Activated CD4-positive, alpha-beta T cell treated with anti-CD3 and anti-CD28 coated beads, Interleukin-2, Interleukin-6, amounts not matched to agents 100 ng/mL and 50 ng/mL, durations not matched to agents 16 hours and 8 hours (primary cell): ENCODE measurements around the gene HMGB3.
"Not testable (repeated sequence)": the region's sequence is repeated elsewhere in the genome, so short reads cannot be mapped to it uniquely, and the experiment has no call there.

Experiments used
- DNase-seq: peaks from one replicate; pipeline ENCODE4 v3.0.0-alpha.2; 2020

The HMGB3 gene

DNA sequence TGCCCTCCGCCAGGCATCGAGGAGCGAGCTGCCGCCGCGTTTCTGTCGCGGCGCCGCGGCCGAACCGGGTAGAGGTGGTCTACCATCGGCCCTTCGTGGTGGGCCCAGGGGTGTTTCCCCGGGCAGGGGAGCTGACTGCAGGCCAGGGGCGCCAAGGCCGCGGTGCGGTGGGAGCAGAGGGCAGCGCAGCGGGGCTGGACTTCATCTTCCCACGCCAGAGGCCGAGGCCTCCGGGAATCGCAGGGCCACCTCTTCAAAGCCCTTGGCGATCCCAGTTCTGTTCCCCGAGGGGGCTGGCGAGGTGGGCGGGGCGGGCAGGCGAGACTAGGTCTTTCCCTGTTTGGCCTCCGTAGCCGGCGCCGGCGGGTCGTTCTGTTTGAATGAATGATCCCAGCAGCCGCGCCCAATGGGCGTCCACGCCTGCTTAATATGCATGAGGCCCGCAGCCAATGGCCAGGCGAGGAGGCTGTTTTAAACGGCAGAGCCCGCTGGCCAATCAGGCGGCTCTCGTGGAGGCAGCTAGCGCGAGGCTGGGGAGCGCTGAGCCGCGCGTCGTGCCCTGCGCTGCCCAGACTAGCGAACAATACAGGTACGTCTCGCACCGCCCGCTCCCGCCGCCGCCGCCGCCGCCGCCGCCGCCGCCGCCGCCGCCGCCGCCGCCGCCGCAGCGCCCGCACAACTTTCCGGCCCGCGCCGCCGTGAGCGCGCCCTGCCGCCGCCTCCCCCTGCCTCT, at the start of gene HMGB3:
Gene HMGB3 (plus strand): TSS at position 548 of the 733 bp plus-strand sequence. CDS start 2,265 bp downstream, outside the sequence.
- DNase-seq = peak; percentile 92

DNA sequence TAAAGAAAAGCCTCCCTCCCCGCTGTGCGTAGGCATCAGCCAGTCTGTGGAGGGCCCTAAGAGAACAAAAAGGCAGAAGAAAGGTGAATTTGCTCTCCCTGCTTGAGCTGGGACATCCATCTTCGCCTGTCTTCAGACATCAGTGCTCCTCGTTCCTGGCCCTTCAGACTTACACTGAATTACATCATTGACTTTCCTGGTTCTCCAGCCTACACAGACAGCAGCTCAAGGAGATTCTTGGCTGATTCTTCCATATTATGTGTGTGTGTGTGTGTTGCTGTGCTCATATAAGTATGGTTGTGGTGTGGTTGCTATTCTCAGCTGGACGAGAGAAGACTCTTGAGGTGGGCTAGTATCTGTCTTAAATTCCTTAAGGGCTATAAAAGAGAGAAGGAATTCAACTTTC, 49.2 kb upstream of the HMGB3 start:
- DNase-seq = no peak

DNA sequence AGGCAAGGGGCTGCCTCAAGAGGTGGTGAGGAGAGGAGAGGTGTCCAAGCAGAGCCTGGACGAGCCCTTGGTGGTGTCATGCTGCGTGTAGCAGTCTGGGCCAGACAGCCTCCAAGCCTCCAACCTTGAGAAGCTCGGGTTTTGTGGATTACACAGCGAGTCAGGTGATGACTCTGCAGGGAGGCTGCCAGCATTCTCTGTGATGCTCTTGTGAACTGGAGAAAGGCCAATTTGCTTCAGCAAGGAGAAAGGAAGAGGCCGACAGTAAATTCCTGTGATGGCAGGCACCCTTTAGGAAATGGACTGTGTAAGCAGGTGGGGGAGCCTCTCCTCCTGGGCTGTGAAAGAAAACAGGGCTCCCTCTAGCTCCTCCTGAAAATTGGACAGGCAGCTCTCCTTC, 48.7 kb upstream of the HMGB3 start:
- no peak for DNase-seq

DNA sequence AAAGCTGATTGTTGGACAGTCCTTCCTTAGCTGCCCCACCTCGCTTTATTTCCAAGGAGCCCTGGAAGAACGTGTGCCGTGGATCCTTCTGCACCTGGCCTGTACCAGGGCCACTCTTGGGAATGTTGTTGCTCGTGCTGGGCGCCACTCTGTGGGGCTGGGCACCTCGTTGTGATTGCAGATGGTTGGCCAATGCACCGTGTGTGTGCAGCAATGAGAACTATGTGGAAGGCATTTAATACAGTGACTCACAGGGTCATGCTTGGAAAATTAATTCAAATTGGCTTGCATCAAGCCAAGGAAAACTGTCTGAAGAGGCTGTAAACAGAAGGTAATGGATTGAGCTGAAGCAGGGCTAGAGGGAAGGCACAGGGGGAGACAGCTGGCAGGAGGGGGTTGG, 47.7 kb upstream of the HMGB3 start:
- no peak for DNase-seq

DNA sequence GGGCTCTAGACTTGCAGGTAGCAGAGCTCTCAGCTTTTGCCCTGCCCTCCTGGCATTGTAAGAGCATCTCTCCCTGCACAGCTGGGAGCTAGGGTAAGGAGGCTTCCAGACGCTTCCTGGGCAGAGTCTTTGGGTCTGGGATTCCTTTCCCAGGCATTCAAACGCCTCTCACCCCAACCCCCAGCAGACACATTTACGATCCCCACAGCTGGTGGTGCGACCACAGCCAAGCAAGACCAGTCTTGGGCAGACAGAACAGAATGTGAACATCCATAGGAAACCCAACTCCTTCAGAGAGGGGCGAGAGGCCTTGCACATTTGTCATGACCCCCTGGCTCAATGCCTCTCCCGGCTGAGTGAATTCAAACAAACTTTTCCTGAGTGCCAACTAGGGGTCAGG, 46.6 kb upstream of the HMGB3 start:
- DNase-seq = no peak

DNA sequence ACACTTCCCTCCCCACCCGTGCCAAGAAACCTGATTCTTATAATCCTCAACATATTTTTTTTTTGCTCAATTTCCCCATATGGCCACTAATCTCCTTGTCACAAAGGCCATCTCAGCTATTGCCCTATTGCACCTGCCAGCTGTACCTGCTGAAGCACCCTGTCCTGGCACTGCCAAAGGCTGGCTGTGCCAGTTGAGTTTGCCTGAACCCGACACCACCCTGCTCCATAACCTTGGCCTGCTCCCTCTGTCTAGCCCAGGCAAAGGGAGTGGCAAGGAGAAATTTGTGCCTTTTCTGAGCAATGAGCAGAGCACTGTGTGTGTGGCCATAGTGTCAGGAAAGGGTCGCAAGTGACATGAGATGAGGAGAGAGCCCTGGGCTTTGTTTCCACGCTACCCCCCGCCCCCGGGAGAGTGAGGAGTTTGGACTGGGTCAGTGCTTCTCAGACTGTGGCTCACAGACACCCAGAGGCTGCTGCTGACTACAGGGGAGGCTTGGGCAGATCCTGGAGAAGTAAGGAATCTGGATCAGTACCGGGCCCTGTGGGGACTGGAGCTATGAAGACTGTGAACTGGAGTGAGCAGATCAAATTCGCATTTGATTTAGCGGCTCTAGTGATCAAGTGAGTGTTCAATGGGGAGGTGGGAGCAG, 42.2 kb upstream of the HMGB3 start:
- DNase-seq = no peak

DNA sequence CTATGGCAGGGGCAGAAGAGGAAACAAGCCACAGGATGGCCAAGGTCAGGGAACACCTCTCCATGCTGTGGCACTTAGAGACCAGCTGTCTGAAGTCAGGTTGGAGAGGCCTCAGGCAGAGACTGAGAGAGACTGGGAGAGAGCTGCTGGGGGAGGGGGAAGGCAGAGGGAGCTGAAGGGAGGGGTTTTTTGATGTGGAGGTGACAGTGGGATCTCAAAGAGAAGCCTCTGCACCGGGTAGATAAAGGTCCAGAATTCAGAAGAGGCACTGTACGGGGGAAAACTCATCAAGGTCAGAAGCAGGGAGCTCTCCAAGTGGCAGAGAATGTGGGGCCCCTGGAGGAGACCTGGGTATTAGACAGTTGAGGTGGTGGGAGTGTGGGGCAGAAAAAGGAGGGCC, 41.6 kb upstream of the HMGB3 start:
- no peak for DNase-seq

DNA sequence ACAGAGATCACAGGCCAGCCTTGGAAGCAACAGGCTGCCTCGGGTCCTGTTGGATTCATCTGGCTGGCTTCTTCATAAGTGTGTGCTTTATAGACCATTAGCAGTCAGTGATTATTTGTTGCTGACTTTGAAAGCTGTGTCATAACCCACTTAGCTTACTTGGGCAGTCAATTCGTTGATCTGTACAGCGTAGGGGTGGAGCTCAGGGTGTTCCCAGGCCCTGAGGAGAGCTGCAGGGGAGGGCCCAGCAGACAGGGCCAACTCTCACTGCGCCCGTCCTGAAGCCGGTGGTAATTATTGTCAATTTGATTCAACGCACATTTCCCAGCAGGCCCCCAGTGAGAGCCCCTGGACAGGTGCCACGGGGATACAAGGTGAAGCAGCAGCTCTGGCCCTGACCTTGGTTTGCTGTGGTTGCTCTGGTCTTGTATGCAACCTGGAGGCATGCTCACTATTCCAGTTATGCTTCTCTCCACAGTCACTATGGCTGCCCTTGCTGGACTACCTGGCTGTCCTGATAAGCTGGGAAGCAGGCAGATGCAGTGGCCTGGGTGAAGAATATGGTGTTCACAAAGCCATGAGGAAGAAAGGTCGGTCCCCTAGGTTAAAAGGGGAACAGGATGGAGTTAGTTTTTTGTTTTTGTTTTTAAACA, 40.1 kb upstream of the HMGB3 start:
- DNase-seq = no peak

DNA sequence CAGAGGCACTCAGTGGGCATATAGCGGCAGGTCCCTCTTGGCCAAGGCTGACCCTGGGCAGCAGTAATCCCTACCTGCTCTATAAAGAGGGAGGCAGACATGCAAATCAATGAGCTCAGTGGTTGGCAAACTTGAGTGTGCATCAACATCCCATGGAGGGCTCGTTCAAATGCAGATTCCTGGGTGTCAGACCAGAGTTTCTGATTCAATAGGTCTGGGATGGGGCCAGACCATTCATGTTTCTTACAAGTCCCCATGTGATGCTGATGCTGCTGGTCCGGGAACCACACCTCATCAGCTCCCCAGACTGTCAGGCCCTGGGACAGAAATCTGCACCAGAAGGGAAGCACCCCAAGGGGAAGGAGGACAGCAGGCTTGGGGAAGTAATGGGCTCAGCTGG, 38.9 kb upstream of the HMGB3 start:
- no peak for DNase-seq

DNA sequence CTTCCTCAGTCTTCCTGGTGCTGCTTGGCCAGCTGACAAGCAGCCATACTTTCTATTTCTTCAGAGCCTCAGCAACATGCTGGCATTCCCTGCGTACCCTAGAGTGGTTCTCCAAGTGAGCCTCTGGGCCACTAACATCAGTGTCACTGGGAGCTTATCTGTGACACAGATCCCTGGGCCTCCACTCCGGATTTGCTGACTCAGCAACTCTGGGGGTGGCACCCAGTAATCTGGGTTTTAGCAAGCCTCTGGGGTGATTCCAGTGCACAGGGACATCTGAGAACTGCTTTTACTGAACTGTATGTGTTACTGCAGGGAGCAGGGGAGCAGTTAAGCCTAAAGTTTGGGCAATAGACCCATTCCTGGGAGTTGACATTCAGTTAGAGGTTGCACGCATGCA, 28.2 kb upstream of the HMGB3 start:
- no peak for DNase-seq

DNA sequence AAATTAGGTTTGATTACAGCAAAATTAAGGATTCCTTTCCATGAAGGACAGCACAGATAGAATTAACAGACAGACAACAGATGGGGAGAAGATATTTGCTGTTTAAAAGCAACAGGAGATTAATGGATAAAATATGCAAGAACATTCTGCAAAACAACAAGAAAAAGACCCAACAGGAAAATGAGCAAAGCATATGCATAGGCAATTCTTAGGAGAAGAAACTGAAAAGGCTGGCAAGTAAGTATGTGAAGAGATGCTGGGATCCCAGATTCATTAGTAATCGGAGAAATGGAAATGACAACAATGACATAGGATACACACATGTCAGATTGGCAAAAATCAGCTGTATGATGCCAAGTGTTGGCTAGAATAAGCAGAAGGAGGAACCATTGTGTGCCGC, 27.5 kb upstream of the HMGB3 start:
- DNase-seq = no peak

DNA sequence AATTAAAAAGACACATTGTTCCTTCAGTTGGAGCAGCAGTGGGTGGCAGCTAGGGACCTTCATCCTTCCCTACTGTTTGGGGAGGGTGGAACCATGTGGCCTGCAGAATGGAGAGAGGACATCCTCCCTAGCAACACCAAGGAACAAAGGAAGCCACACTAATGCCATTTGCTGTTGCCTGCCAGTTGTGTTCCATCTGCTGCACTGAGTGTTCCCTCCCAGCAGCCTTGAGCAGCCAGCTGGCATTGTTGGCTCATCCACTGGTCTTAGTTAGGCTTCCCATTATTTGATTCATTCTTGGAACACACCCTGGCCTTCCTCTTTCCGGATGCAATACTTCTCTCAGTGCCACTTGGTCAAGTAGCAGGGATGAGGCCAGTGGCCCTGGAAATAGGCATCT, 25.0 kb upstream of the HMGB3 start:
- DNase-seq = no peak

DNA sequence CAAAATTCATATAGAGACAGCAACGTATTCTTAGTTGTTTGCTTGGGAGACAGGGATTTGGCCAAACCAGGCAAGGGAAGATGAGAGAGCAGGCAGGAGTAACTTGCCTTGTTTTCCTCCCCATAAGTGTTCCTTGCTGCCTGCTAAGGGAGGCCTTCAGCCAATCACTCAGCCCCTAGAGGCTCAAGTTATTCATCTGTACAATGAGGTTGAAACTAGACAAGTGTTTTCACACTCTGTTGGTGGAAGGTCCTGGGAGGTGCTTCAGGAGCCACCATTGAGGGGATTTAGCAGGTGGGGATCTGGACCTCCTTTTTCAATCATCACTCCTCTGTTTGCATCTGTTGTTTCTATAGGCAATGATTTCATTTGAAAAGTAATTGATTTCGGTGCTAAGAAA, 23.6 kb upstream of the HMGB3 start:
- no peak for DNase-seq

DNA sequence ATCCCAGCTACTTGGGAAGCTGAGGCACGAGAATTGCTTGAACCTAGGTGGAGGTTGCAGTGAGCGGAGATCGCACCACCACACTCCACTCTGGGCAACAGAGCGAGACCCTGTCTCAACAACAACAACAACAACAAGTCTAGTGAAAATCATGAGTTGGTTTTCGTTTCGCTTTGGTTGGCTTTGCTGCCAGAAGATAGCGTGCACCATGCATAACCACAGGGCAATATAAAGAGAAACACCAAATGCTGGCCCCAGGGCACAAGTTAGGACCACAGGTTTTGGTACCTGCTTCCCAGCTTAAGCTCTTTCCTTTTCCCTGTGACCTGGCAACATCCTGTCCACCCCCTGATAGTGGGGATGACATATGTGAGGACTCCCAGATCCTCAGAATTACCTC, 21.5 kb upstream of the HMGB3 start:
- DNase-seq = no peak

DNA sequence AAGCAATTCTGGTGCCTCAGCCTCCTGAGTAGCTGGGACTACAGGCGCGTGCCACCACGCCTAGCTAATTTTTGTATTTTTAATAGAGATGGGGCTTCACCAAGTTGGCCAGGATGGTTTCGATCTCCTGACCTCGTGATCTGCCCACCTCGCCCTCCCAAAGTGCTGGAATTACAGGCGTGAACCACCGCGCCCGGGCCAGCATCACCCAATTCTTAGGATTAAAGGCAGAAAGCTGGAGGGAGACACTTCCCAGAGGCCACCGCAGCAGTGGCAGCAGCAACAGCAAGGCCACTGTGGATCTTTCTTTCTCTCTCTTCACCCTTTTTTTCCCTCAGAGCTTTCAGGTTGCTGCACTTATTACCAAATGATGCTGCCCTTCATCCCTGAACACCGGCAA, 18.7 kb upstream of the HMGB3 start:
- DNase-seq = not testable (repeated sequence)

DNA sequence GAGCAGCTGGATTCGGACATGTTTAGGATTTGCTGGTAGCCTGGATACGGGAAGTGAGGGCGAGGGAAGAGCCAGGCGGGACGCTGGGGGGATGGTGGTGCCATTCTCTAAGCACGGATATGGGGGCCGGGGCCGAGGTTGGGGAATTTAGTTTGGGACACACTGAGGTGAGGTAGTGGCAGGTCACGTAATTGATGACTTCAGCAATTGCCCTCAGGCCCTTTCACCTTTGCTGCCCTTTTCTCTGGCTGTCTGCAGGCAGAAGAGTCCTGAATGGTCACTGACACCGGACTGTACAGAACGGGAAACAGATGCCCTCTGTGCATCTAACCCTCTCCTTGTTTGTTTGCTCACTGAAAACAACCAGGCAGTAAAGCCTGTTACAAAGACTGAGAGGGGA, 16.9 kb upstream of the HMGB3 start:
- no peak for DNase-seq

DNA sequence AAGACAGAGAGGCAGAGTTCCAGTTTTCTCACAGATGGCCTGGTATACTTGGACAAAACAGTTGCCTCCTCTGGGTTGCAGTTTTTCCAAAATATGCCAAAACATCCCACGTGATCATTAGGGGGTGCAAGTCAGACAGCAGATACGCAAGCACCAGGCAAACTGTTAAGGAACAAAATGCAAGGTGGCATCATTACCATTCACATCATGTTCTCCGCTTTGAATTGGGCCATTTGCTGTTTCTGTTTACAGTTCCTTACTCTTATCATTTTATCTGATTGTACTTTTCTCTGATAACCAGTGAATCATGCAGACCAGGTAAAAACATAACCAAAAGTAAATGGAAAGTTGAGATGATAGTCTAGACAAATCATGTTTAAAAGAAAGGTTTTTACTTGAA, 16.4 kb upstream of the HMGB3 start:
- no peak for DNase-seq

DNA sequence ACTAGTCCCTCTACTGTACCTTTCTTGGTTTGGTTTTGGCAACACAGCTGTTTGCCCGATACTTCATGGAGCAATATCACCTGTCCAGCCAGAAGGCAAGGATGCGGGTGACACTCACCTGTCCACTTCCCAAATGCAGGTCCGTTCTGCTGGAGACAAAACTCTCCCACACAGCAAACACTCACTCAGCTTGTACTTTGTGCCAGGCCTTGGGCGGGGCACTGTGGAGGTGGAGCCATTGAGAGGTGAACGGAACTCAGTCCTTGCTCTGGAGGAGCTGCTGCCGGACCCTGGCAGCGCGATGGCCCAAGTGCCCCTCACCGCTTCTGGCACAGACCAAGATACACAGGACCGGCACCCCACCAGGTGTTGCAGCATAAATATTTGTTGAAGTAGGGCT, 15.3 kb upstream of the HMGB3 start:
- no peak for DNase-seq

DNA sequence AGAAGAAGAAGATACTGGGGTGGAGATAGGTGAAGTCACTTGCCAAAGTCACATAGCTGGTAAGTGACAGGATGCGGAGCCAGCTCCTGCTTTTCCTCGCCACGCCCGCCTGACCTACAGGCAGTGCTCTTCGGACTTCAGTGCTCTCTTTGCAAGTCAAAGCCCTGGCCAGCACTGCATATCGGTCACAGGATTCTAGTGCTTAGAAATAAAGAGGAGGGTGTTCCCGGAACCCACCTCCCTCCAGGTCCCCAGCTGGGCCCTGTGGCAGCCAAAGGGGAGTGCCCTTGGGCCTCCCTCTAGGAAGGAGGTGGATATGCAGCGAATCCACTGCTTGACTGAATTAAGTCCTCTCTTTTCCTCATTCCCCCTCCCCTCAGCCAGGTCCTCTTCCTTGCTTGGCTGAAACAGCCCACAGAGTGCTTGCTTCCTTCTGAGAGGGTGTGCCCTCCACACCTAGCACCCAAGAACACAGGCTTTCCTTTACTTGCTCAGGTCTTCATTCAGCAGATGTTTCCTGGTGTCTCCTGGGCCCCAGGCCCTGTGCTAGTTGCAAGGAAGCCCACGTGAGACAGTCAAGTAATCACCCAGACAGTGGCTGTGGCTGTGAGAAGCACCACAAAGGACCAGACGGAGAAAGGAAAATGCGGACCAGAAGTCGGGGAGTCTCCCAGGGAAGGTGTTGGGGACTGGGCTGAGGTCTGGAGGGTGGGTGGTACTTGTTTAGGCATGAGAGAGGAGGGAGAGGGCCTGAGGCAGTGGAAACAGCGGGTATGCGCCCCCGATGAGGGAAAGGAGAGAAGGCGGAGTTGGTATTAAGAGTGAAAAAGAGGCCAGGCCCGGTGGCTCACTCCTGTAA, 14.0 kb upstream of the HMGB3 start:
- no peak for DNase-seq

DNA sequence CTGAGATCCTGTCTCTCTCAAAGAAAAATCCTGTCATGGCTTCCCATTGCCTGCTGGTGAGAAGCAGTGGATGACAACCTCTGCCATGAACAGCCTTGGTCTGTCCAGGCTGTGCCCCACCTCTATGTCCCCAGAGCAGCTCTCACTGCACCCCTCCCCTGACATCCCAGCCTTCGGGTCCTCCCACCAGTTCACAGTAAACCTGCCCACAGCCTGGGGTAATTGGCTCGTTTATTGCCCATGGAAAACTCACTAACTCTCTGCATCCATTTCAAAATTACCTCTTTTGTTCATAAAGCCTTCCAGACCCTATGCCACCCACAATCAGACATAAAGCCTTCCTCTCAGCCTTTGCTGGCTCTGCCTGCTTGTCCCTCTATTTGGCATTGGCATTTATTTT, 10.7 kb upstream of the HMGB3 start:
- no peak for DNase-seq

DNA sequence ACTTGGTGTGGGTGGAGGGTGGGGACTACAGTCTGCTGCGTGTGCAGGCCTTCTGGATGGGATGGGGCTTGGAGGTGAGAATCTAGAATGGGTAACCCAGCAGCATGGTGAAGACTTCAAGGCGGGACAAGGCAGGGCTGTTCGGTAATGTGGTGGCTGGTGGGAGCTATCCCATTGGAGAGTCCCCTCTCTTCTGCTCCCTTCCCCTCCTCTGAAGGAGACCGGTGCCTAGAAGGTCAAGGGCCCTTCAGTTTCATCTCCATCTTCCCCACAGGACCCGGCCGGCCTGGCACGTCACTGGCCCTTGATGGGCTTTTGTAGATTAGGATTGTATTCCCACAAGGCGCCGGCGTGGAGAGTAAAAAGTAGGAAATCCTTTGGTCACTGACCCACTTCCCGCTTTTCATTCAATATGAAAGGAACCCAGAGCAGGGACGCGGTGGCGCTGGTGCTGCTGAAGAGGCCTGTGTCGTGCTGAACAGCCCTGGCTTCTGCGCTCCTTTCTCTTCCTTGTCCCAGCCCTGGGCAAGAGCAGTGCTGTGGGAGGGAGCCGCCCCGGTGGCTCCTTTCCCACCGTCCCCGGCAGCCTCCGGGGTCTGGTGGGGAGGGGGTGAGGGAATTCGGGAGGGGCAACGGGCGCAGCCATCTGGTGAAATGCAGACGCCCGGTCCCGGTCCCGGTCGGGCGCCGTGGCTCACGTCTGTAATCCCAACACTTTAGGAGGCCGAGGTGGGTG, 7.3 kb upstream of the HMGB3 start:
- DNase-seq = no peak

DNA sequence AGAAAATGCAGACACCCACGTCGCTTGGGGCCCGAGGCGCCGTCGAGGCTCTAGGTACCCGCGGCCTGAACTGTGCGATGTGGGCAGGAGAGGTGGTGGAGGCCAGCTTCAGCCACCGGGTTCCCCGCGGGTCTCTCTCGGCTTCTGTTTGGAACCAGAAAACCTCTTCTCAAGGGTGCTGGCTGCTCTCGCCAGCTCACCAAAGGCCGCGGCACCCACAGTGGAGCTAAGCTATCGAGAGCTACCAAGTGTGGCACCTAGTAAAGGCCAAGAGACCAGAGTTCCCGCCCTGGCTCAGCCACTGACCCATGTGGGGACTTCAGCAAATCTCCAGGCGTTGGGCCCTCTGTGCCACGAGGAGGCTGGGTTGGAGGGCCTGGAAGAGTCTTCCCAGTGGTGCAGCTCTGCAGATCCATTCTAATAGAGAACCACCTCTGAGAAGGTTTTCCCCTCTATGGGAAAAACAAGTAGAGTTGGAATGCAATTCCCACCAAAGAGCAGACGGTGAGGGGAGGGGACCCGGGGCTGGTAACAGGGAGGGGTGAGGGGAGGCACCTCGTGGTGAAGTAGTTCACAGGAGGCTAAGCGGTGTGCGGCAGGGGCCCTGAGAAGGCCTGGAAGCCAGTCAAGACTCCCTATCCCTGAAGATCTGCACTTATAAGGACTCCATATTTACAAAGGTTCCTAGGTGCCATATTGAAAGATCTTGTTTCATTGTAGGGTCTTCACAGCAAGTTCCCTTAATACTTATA, 5.5 kb upstream of the HMGB3 start:
- DNase-seq = no peak
